ENCODE measurements around the gene PRMT6.
"Not testable (repeated sequence)": the region's sequence is repeated elsewhere in the genome, so short reads cannot be mapped to it uniquely, and the experiment has no call there.

Gene PRMT6

GRCh38 chr1:107056426-107057196 is at the start of gene PRMT6:
PRMT6 (plus strand) TSS chr1:107056674; CDS start chr1:107056716, 42 bp downstream.
- peak; percentile 64 to 70 for DNase-seq (ENCODE audit: low read depth in 2 of 2)

DNA sequence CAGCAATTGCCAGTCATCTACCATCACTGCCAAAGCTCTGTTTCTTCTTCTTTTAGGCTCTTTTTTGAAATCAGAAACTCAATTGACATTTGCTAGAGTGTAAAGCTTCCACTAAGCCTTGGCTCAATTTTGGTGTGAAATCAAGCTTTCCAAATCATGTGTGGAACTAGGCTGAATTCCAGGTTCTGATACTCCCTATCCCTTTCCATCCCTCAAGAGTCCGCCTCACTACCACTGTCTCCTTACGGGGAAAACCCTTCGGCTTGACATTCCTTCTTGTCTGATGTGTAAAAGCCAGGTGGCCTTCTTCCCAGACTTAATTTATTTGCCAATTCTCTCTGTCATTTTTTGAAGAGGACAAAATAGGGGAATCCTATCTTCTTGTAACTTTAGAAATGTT is 47.2 kb upstream of the PRMT6 start:
- DNase-seq (ENCODE audit: low read depth in 2 of 2) = no peak

DNA sequence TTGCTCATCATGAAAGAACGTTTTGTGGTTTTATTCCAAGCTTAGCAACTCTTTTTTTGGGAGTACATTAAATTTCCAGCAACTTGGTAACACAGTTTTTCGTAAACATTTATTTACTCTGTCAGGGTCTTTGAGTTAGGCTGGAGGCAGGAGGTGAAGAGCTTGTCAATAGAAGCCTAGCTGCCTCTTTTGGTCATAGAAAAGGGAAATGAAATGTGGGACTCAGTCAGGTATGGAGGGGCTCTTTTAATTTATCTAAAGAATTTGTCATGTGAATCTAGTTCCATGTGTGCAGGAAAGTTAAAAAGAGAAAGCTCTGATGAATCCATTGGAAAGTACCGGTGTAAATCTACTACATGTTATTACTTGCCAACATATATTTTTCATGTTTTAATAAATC is 45.9 kb upstream of the PRMT6 start:
- no peak for DNase-seq (ENCODE audit: low read depth in 2 of 2)

DNA sequence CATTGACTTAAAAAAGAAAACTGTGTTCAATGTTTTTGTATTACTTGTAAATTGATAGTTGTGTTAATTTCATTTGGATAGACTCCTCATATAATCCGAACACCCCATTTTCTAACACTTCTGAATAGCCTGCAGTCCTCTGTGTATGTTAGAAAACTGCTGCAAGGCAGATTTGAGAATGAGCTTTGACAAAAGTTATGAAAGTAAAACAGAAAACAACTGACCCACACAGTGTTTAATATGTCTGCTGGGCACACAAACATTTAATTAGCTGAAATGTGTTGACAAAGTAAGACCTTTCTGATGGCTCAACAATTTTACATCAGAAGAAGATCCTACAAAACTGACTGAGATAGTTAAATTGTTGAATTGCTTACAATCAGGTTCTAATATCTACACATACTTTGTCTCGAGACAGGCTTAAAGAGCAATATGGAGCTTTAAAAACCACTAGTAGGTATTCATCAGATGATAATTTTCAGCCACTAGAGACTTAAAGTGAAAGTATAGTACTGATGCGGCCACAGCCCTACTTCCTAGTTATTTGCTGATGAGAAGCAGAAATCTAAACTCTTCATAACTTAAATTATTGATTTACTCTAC is 40.0 kb upstream of the PRMT6 start:
- no peak for DNase-seq (ENCODE audit: low read depth in 2 of 2)

GRCh38 chr1:107018445-107018844 is 38.0 kb upstream of the PRMT6 start:
- no peak for DNase-seq (ENCODE audit: low read depth in 2 of 2)

GRCh38 chr1:107019166-107019565 is 37.3 kb upstream of the PRMT6 start:
- DNase-seq (ENCODE audit: low read depth in 2 of 2) = no peak

- not testable (repeated sequence) for DNase-seq (ENCODE audit: low read depth in 2 of 2)
Measured at GRCh38 chr1:107038874-107039273, 17.6 kb upstream of the PRMT6 start.

DNA sequence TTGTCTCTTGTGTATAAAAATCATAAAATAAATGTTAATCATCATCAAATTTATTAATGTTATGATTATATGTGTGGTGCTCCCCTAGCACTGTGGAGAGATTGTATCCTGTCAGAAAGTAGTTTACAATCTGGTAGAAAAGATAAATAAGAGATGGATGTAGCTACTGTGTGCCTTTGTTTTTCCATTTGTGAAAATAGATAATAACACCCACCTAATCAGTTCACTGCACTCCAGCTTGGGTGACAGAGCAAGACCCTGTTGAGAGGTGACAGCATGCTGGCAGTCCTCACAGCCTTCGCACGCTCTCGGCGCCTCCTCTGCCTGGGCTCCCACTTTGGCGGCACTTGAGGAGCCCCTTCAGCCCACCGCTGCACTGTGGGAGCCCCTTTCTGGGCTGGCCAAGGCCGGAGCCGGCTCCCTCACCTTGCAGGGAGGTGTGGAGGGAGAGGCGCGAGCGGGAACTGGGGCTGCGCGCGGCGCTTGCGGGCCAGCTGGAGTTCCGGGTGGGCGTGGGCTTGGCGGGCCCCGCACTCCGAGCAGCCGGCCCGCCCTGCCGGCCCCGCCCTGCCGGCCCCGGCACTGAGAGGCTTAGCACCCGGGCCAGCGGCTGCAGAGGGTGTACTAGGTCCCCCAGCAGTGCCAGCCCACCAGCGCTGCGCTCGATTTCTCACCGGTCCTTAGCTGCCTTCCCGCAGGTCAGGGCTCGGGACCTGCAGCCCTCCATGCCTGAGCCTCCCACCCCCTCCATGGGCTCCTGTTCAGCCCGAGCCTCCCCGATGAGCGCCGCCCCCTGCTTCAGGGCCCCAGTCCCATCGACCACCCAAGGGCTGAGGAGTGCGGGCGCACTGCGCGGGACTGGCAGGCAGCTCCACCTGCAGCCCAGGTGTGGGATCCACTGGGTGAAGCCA is 11.9 kb upstream of the PRMT6 start:
- DNase-seq (ENCODE audit: low read depth in 2 of 2) = not testable (repeated sequence)

- DNase-seq (ENCODE audit: low read depth in 2 of 2) = no peak
Measured at GRCh38 chr1:107047602-107048001, 8.9 kb upstream of the PRMT6 start.

DNA sequence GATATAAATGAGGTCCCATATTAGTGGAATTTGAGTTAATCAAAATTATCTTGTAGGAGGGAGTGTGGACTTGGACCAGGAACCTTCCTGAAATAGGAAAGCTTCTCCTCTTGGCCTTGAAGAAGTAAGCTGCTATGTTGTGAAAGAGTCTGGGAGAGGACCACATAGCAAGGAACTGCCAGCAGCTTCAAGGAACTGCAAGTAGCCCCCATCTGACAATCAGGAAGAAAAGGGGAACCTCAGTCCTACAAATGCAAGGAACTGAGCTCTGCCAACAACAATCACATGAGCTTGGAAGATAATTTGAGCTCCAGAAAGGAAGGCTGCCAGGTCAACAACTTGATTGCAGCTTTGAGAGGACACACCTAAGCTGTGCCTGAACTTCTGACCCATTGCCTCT is 8.2 kb upstream of the PRMT6 start:
- DNase-seq (ENCODE audit: low read depth in 2 of 2) = no peak

- no peak for DNase-seq (ENCODE audit: low read depth in 2 of 2)
Measured at GRCh38 chr1:107051266-107051665, 5.2 kb upstream of the PRMT6 start.

DNA sequence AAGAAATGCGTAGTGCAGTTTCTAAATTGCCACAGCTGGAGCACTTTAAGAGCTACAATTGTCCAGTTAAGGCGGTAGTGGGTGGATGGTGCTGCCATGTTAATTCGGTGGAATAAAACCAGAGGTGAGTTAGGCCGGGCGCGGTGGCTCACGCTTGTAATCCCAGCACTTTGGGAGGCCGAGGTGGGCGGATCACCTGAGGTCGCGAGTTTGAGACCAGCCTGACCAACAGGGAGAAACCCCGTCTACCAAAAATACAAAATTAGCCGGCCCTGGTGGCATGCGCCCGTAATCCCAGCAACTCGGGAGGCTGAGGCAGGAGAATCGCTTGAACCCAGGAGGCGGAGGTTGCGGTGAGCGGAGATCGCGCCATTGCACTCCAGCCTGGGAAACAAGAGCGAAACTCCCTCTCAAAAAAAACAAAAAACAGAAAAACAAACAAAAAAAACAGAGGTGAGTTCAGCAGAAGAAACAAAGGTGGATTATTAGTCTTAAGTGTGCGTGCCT is 502 bp upstream of the PRMT6 start:
- DNase-seq (ENCODE audit: low read depth in 2 of 2) = not testable (repeated sequence)

DNA sequence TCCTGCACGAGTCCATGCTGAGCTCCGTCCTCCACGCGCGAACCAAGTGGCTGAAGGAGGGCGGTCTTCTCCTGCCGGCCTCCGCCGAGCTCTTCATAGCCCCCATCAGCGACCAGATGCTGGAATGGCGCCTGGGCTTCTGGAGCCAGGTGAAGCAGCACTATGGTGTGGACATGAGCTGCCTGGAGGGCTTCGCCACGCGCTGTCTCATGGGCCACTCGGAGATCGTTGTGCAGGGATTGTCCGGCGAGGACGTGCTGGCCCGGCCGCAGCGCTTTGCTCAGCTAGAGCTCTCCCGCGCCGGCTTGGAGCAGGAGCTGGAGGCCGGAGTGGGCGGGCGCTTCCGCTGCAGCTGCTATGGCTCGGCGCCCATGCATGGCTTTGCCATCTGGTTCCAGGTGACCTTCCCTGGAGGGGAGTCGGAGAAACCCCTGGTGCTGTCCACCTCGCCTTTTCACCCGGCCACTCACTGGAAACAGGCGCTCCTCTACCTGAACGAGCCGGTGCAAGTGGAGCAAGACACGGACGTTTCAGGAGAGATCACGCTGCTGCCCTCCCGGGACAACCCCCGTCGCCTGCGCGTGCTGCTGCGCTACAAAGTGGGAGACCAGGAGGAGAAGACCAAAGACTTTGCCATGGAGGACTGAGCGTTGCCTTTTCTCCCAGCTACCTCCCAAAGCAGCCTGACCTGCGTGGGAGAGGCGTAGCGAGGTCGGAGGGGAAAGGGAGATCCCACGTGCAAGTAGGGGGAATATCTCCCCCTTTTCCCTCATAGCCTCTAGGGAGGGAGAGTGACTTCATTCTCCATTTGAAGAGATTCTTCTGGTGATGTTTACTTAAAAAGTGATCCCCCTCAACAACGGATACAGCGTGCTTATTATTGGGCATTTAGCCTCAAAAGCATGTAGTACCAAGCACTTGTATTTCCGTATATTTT is 991 bp downstream of the PRMT6 start:
- peak; percentile 2 to 10 for DNase-seq (ENCODE audit: low read depth in 2 of 2)

- no peak for DNase-seq (ENCODE audit: low read depth in 2 of 2)
Measured at GRCh38 chr1:107058245-107059032, 2.0 kb downstream of the PRMT6 start.

DNA sequence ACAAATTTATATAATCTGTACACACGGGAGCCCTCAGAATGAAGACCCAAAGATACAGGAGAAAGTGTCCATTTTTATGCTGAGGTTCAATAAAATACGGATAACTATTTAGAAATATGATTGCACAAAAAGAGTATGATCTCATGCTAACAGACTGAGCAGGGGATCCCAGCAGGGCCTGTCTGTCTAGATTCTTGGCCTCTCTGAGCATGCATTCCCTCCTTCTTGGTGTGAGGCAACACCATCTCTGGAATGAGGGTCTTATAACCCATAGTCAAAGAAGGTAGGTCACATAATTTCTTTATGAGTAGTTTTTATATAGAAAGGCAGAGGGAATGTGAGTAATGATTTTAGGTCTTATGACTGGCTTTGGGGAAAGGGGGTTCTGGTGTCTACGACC is 5.4 kb downstream of the PRMT6 start:
- DNase-seq (ENCODE audit: low read depth in 2 of 2) = no peak

- DNase-seq (ENCODE audit: low read depth in 2 of 2) = no peak
Measured at GRCh38 chr1:107073493-107073892, 17.0 kb downstream of the PRMT6 start.

DNA sequence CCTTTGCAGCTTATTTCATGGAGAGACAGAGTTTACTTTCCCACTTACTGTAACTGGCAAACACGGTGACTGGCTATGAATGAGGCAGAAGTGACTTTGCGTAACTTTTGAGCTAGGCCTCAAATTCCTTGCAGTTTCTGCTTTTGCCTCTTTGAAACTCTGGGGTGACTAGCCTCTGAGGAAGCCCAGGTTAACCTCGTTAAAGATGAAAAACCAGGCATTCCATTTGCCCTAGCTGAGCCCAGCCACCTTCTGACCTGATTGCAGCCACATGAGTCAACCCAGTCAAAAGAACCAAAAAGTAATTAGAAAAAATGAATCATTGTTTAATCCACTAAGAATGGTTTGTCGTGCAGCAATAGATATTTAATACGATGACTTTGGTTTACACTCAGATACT is 20.4 kb downstream of the PRMT6 start:
- no peak for DNase-seq (ENCODE audit: low read depth in 2 of 2)

- no peak for DNase-seq (ENCODE audit: low read depth in 2 of 2)
Measured at GRCh38 chr1:107079249-107079648, 22.8 kb downstream of the PRMT6 start.

DNA sequence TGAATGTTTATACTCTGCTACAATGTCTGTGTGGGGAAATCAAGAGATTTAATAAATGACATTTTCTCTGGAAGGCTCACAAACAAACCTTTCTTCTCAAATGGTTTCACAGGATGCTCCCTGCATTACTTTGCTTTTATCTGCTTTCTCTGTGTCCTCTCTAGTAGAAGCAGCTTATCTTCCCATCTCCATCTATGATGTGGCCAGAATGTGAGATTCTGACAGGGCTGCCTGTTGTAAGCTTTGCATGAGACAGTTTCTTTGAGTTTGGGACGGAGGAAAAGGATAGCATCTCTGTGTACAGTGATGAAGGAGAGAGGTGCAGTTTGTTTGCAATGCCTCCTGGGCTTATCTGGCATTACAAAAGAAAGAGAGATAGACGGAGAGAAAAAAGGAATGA is 24.6 kb downstream of the PRMT6 start:
- no peak for DNase-seq (ENCODE audit: low read depth in 2 of 2)

DNA sequence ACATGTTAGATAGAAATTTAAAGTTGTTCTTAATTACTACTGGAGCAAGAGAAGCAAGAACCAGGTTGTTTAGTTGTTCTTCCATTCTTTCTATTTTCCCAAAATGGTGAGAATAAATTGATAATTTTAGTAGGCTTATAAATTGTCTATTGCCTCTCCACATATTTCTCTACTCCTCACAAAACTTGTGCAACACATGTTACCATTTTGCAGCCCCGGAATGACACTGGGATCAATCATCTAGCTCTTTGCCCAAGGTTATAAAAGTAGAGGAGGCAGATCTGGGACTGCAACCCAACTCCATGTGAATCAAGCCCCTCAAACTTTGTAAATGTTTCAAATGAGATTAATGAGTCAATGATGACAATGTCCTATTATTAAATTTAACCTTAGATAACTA is 34.9 kb downstream of the PRMT6 start:
- no peak for DNase-seq (ENCODE audit: low read depth in 2 of 2)
